Measurements from ENCODE around the gene CPAMD8. TPM values are rescaled to one million over a fixed set of nuclear protein-coding genes. Genes with fewer than 3 reads are reported as not detected.

The CPAMD8 gene
- total and polyA plus RNA-seq, 9 of the 15 experiments (the other 6 are each of a cell fraction or from before 2014, with no cell fraction given) = 0.20 to 2.1 (median 1.3) TPM

DNA sequence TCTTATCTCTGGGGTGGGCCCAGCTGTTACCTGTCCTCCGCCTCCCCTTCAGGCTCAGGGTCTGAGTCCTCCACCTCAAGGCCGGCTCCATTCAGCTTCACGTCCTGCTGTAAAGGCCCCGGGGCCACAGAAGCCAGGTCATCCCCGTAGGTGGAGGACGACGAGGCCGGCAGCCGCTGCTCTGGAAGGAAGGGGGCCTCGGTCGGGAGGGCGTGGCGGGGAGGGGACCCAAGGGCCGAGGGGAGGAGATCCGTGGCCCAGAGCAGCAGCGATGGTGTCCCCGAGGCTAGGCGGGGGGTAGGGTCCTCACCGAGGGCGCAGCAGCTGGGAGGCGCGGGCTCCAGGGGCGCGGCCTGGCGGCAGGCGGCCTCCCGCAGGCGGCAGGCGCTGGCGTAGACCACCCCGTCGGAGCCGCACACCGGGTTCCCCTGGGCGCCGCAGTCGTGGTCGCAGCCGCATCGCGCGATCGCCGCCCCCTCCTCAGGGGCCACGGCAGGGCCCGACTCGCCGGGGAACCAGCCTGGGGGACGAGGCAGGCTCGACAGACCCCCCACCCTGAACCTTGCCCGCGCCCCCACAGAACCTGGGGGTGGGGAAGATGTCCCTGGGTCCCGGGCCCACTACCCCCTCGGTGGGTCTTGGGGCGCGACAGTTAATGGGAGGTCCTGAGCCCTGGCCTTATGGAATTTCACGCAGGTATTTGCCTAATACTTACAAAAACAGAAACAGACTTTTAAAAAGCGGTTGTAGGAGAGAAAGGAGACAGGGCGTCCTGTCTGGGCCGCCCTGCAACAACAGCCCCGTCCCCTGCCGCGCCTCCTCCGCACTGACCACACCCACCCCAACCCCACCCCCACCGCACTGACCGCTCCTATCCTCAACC lies 130.2 kb downstream of the CPAMD8 start (continued):
- no peak for TF ChIP-seq ZNF184 (CRISPR knock-in tag; IDR thresholded peaks at IDR 0.05)
- no peak for TF ChIP-seq PRMT5 (CRISPR knock-in tag; IDR thresholded peaks at IDR 0.05)
- TF ChIP-seq ZNF586 (CRISPR knock-in tag; conservative IDR thresholded peaks at IDR 0.05) = no peak
- TF ChIP-seq, protein P1, sequence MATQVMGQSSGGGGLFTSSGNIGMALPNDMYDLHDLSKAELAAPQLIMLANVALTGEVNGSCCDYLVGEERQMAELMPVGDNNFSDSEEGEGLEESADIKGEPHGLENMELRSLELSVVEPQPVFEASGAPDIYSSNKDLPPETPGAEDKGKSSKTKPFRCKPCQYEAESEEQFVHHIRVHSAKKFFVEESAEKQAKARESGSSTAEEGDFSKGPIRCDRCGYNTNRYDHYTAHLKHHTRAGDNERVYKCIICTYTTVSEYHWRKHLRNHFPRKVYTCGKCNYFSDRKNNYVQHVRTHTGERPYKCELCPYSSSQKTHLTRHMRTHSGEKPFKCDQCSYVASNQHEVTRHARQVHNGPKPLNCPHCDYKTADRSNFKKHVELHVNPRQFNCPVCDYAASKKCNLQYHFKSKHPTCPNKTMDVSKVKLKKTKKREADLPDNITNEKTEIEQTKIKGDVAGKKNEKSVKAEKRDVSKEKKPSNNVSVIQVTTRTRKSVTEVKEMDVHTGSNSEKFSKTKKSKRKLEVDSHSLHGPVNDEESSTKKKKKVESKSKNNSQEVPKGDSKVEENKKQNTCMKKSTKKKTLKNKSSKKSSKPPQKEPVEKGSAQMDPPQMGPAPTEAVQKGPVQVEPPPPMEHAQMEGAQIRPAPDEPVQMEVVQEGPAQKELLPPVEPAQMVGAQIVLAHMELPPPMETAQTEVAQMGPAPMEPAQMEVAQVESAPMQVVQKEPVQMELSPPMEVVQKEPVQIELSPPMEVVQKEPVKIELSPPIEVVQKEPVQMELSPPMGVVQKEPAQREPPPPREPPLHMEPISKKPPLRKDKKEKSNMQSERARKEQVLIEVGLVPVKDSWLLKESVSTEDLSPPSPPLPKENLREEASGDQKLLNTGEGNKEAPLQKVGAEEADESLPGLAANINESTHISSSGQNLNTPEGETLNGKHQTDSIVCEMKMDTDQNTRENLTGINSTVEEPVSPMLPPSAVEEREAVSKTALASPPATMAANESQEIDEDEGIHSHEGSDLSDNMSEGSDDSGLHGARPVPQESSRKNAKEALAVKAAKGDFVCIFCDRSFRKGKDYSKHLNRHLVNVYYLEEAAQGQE (IDR thresholded peaks at IDR 0.05; ENCODE audit: borderline replicate concordance) = no peak
- TF ChIP-seq, protein P1 (CRISPR knock-in tag; IDR thresholded peaks at IDR 0.05; ENCODE audit: low read depth) = no peak; the same call in 1 of the 2 replicates
- no peak for TF ChIP-seq TAF7 (tag; IDR thresholded peaks at IDR 0.05)
- TF ChIP-seq, protein P2, sequence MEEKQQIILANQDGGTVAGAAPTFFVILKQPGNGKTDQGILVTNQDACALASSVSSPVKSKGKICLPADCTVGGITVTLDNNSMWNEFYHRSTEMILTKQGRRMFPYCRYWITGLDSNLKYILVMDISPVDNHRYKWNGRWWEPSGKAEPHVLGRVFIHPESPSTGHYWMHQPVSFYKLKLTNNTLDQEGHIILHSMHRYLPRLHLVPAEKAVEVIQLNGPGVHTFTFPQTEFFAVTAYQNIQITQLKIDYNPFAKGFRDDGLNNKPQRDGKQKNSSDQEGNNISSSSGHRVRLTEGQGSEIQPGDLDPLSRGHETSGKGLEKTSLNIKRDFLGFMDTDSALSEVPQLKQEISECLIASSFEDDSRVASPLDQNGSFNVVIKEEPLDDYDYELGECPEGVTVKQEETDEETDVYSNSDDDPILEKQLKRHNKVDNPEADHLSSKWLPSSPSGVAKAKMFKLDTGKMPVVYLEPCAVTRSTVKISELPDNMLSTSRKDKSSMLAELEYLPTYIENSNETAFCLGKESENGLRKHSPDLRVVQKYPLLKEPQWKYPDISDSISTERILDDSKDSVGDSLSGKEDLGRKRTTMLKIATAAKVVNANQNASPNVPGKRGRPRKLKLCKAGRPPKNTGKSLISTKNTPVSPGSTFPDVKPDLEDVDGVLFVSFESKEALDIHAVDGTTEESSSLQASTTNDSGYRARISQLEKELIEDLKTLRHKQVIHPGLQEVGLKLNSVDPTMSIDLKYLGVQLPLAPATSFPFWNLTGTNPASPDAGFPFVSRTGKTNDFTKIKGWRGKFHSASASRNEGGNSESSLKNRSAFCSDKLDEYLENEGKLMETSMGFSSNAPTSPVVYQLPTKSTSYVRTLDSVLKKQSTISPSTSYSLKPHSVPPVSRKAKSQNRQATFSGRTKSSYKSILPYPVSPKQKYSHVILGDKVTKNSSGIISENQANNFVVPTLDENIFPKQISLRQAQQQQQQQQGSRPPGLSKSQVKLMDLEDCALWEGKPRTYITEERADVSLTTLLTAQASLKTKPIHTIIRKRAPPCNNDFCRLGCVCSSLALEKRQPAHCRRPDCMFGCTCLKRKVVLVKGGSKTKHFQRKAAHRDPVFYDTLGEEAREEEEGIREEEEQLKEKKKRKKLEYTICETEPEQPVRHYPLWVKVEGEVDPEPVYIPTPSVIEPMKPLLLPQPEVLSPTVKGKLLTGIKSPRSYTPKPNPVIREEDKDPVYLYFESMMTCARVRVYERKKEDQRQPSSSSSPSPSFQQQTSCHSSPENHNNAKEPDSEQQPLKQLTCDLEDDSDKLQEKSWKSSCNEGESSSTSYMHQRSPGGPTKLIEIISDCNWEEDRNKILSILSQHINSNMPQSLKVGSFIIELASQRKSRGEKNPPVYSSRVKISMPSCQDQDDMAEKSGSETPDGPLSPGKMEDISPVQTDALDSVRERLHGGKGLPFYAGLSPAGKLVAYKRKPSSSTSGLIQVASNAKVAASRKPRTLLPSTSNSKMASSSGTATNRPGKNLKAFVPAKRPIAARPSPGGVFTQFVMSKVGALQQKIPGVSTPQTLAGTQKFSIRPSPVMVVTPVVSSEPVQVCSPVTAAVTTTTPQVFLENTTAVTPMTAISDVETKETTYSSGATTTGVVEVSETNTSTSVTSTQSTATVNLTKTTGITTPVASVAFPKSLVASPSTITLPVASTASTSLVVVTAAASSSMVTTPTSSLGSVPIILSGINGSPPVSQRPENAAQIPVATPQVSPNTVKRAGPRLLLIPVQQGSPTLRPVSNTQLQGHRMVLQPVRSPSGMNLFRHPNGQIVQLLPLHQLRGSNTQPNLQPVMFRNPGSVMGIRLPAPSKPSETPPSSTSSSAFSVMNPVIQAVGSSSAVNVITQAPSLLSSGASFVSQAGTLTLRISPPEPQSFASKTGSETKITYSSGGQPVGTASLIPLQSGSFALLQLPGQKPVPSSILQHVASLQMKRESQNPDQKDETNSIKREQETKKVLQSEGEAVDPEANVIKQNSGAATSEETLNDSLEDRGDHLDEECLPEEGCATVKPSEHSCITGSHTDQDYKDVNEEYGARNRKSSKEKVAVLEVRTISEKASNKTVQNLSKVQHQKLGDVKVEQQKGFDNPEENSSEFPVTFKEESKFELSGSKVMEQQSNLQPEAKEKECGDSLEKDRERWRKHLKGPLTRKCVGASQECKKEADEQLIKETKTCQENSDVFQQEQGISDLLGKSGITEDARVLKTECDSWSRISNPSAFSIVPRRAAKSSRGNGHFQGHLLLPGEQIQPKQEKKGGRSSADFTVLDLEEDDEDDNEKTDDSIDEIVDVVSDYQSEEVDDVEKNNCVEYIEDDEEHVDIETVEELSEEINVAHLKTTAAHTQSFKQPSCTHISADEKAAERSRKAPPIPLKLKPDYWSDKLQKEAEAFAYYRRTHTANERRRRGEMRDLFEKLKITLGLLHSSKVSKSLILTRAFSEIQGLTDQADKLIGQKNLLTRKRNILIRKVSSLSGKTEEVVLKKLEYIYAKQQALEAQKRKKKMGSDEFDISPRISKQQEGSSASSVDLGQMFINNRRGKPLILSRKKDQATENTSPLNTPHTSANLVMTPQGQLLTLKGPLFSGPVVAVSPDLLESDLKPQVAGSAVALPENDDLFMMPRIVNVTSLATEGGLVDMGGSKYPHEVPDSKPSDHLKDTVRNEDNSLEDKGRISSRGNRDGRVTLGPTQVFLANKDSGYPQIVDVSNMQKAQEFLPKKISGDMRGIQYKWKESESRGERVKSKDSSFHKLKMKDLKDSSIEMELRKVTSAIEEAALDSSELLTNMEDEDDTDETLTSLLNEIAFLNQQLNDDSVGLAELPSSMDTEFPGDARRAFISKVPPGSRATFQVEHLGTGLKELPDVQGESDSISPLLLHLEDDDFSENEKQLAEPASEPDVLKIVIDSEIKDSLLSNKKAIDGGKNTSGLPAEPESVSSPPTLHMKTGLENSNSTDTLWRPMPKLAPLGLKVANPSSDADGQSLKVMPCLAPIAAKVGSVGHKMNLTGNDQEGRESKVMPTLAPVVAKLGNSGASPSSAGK (IDR thresholded peaks at IDR 0.05) = no peak
